MM.1S (cell line): ENCODE results near the gene PKP4.

Experiments used
- DNase-seq: peaks from one replicate; pipeline ENCODE4 v3.0.0-alpha.2; 2015
- H2AFZ ChIP-seq: fragments of 300-600 bp; sonication (generic); 2 replicates; pipeline ENCODE4 v1.6.0; 2016; ENCODE audit warnings: antibody characterized with exemption, low read length
- H3F3A ChIP-seq: fragments of 300-600 bp; sonication (generic); 2 replicates; pipeline ENCODE4 v1.6.1; 2016; ENCODE audit warnings: mild to moderate bottlenecking, antibody characterized with exemption, low read length, moderate library complexity, mixed read lengths; ENCODE audit not compliant: insufficient read depth
- H3K27ac ChIP-seq: fragments of 300-600 bp; sonication (generic); 2 replicates; pipeline ENCODE4 v1.5.1; 2016; ENCODE audit warnings: mild to moderate bottlenecking, low read length
- H3K27me3 ChIP-seq: fragments of 300-600 bp; sonication (generic); replicated peaks from 2 replicates; pipeline ENCODE4 v1.6.0; 2016; ENCODE audit warnings: low read length; ENCODE audit not compliant: insufficient read depth
- H3K36me3 ChIP-seq: fragments of 300-600 bp; sonication (generic); replicated peaks from 2 replicates; pipeline ENCODE4 v1.6.1; 2016; ENCODE audit warnings: mild to moderate bottlenecking, low read length, mixed read lengths; ENCODE audit not compliant: insufficient read depth
- H3K4me1 ChIP-seq: fragments of 300-600 bp; sonication (generic); 2 replicates; pipeline ENCODE4 v1.6.1; 2016; ENCODE audit warnings: low read length, mixed read lengths
- H3K4me2 ChIP-seq: fragments of 300-600 bp; sonication (generic); 2 replicates; pipeline ENCODE4 v1.6.0; 2016; ENCODE audit warnings: low read depth, low read length
- H3K4me3 ChIP-seq: fragments of 300-600 bp; sonication (generic); 2 replicates; pipeline ENCODE4 v1.5.1; 2016; ENCODE audit warnings: low read length, mixed read lengths
- H3K79me2 ChIP-seq: fragments of 300-600 bp; sonication (generic); 2 replicates; pipeline ENCODE4 v1.6.1; 2016; ENCODE audit warnings: mixed run types, low read length, mixed read lengths
- H3K9ac ChIP-seq: fragments of 300-600 bp; sonication (generic); 2 replicates; pipeline ENCODE4 v1.6.1; 2016; ENCODE audit warnings: low read length, mixed read lengths
- H3K9me2 ChIP-seq: fragments of 300-600 bp; sonication (generic); replicated peaks from 2 replicates; pipeline ENCODE4 v1.6.1; 2016; ENCODE audit warnings: mild to moderate bottlenecking, low read length, mixed read lengths; ENCODE audit not compliant: insufficient read depth
- H3K9me3 ChIP-seq: fragments of 300-600 bp; sonication (generic); replicated peaks from 2 replicates; pipeline ENCODE4 v1.6.1; 2016; ENCODE audit warnings: mild to moderate bottlenecking, low read length, mixed read lengths; ENCODE audit not compliant: insufficient read depth
- H4K20me1 ChIP-seq: fragments of 300-600 bp; sonication (generic); 2 replicates; pipeline ENCODE4 v1.6.1; 2016; ENCODE audit warnings: mild to moderate bottlenecking, low read length, moderate library complexity, mixed read lengths; ENCODE audit not compliant: insufficient read depth
- EZH2 ChIP-seq: fragments of 300-600 bp; sonication (generic); optimal IDR thresholded peaks from 2 replicates; pipeline ENCODE3; 2017; ENCODE audit warnings: low read depth, mild to moderate bottlenecking, antibody characterized with exemption, low read length, mixed read lengths
- EZH2phosphoT487 ChIP-seq: fragments of 300-600 bp; sonication (generic); IDR thresholded peaks from 2 replicates; pipeline ENCODE4 v1.6.1; 2018; ENCODE audit warnings: antibody characterized with exemption, low read length
- TF ChIP-seq, protein P1 (sequence below): fragments of 300-600 bp; sonication (generic); IDR thresholded peaks from 2 replicates; pipeline ENCODE4 v1.5.1; 2016; ENCODE audit warnings: antibody characterized with exemption, low read length, mixed read lengths

Gene PKP4

DNA sequence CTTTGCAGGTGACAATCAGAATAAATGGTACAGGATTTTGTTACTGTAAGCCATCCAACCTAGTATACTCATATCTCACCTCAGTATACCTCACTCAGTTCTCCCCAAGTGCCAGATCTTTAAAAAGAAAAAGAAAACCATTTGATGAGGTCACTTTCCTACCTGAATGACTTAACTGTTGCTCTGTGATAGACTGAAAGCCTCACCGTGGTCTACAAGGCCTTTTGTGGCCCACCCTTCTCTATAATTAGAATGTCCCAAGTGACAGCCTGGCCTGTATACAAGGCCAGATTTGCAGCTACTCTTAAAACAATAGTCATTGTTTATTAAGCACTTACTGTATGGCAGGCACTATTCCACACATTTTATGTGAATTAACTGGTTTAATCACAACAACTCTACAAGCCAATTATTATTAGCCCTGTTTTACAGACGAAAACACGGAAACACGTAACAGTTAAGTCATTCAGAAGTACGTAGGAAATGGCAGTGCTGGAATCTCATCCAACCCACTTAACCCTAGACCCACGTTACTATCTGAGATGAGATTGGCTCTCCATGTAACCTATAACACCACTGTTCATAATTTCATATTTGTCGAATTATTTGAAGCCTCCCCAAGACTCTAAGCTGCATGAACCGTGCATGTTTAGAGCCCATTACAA is 28.3 kb downstream of the PKP4 start:
- Histone ChIP-seq H3F3A (no peaks in the 10 kb centered on the region), H2AFZ (no peak overlapping the region), H3K9me2 (no peaks in the 10 kb centered on the region), H3K36me3 (no peaks in the 10 kb centered on the region), H3K4me2 (no peak overlapping the region), H3K9ac (no peak overlapping the region), H3K27me3 (no peaks in the 10 kb centered on the region), H3K4me3 (no peak overlapping the region), H3K27ac (no peak overlapping the region), H3K9me3 (no peaks in the 10 kb centered on the region), H3K4me1 (no peaks in the 10 kb centered on the region), H3K79me2 (peaks cover 66% of the 10 kb centered on the region), H4K20me1 (no peaks in the 10 kb centered on the region)
- TF ChIP-seq EZH2phosphoT487 (no peak), EZH2 (no peak)
- TF ChIP-seq, protein P1, sequence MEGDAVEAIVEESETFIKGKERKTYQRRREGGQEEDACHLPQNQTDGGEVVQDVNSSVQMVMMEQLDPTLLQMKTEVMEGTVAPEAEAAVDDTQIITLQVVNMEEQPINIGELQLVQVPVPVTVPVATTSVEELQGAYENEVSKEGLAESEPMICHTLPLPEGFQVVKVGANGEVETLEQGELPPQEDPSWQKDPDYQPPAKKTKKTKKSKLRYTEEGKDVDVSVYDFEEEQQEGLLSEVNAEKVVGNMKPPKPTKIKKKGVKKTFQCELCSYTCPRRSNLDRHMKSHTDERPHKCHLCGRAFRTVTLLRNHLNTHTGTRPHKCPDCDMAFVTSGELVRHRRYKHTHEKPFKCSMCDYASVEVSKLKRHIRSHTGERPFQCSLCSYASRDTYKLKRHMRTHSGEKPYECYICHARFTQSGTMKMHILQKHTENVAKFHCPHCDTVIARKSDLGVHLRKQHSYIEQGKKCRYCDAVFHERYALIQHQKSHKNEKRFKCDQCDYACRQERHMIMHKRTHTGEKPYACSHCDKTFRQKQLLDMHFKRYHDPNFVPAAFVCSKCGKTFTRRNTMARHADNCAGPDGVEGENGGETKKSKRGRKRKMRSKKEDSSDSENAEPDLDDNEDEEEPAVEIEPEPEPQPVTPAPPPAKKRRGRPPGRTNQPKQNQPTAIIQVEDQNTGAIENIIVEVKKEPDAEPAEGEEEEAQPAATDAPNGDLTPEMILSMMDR: no peak
- no peak for DNase-seq

GRCh38 chr2:158486150-158486969 is 29.6 kb downstream of the PKP4 start:
- Histone ChIP-seq H3F3A (no peaks in the 10 kb centered on the region), H3K9me3 (no peaks in the 10 kb centered on the region), H3K9me2 (no peaks in the 10 kb centered on the region), H3K9ac (no peak overlapping the region), H3K27me3 (no peaks in the 10 kb centered on the region), H3K36me3 (no peaks in the 10 kb centered on the region), H4K20me1 (no peaks in the 10 kb centered on the region), H3K79me2 (peaks cover 75% of the 10 kb centered on the region), H3K4me3 (no peak overlapping the region), H3K4me1 (no peaks in the 10 kb centered on the region), H3K4me2 (no peak overlapping the region), H2AFZ (no peak overlapping the region), H3K27ac (no peak overlapping the region)
- DNase-seq: no peak
- TF ChIP-seq EZH2phosphoT487: no peak
- TF ChIP-seq, protein P1: no peak
- TF ChIP-seq EZH2: no peak

DNA sequence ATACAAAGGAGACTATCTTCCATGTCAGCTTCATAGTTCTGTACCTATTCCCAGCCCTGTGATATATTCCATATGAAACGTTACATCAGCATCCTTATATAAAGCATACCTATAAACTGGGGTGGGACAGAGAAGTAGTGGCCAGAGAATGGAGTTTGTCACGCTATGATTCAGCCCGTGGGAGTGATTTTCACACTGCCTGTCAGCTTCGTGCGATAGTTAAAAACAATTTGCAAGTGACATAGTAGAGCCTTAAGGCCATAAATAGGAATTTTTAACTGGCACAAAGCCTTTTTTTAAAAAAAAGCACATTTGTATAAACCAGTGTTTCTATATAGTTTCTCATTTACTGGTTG is 30.2 kb downstream of the PKP4 start:
- H3K27me3 ChIP-seq: no peaks in the 10 kb centered on the region
- no peak overlapping the region for H2AFZ ChIP-seq
- H3K4me1 ChIP-seq: no peaks in the 10 kb centered on the region
- H3F3A ChIP-seq: no peaks in the 10 kb centered on the region
- H3K9me3 ChIP-seq: no peaks in the 10 kb centered on the region
- no peak overlapping the region for H3K4me3 ChIP-seq
- TF ChIP-seq, protein P1: no peak
- TF ChIP-seq EZH2 (no peak), EZH2phosphoT487 (no peak)
- H3K36me3 ChIP-seq: no peaks in the 10 kb centered on the region
- peaks cover 75% of the 10 kb centered on the region for H3K79me2 ChIP-seq
- no peaks in the 10 kb centered on the region for H4K20me1 ChIP-seq
- no peaks in the 10 kb centered on the region for H3K9me2 ChIP-seq
- no peak overlapping the region for H3K9ac ChIP-seq
- no peak overlapping the region for H3K4me2 ChIP-seq
- no peak overlapping the region for H3K27ac ChIP-seq
- DNase-seq: no peak
